SU-DHL-6 (cell line): ENCODE results near the gene TREML2.

Experiments used
- H2AFZ ChIP-seq: fragments of 200-600 bp; sonication (generic); 2 replicates; pipeline ENCODE4 v1.6.1; 2014; ENCODE audit warnings: low read depth, mild to moderate bottlenecking, moderate library complexity, mixed read lengths, antibody characterized with exemption, low read length; ENCODE audit not compliant: severe bottlenecking
- H3F3A ChIP-seq: fragments of 200-600 bp; shearing (Covaris generic); 2 replicates; pipeline ENCODE4 v1.6.0; 2016; ENCODE audit warnings: antibody characterized with exemption, mild to moderate bottlenecking; ENCODE audit not compliant: insufficient read depth
- H3K27ac ChIP-seq: fragments of 200-600 bp; sonication (generic); 2 replicates; pipeline ENCODE4 v1.5.1; 2016; ENCODE audit warnings: low read depth, mild to moderate bottlenecking, low read length, moderate library complexity, mixed read lengths
- H3K27me3 ChIP-seq: fragments of 200-600 bp; sonication (generic), shearing (Covaris generic); 2 replicates; pipeline ENCODE4 v1.6.0; 2014; ENCODE audit warnings: mild to moderate bottlenecking, low read length
- H3K36me3 ChIP-seq: fragments of 200-600 bp; sonication (generic); 2 replicates; pipeline ENCODE4 v1.6.1; 2014; ENCODE audit warnings: mild to moderate bottlenecking, low read length, mixed read lengths
- H3K4me2 ChIP-seq: fragments of 300-600, 200-600 bp; shearing (Covaris generic), sonication (generic); 2 replicates; pipeline ENCODE4 v1.6.0; 2014; ENCODE audit warnings: low read length, low read depth, mild to moderate bottlenecking; ENCODE audit not compliant: poor library complexity, severe bottlenecking
- H3K4me3 ChIP-seq: fragments of 200-600 bp; sonication (generic); 2 replicates; pipeline ENCODE4 v1.5.1; 2014; ENCODE audit warnings: antibody characterized with exemption, low read length, mild to moderate bottlenecking, mixed read lengths; ENCODE audit not compliant: insufficient read depth, poor library complexity, severe bottlenecking
- H3K79me2 ChIP-seq: fragments of 200-600 bp; sonication (generic); 2 replicates; pipeline ENCODE4 v1.6.1; 2014; ENCODE audit warnings: mild to moderate bottlenecking, low read length, moderate library complexity; ENCODE audit not compliant: insufficient read depth
- H3K9ac ChIP-seq: fragments of 200-600 bp; sonication (generic); 2 replicates; pipeline ENCODE4 v1.7.0; 2014; ENCODE audit warnings: mild to moderate bottlenecking, low read length
- H3K9me2 ChIP-seq: fragments of 200-600 bp; sonication (generic); replicated peaks from 2 replicates; pipeline ENCODE4 v1.6.1; 2014; ENCODE audit warnings: low read length; ENCODE audit not compliant: insufficient read depth
- H3K9me3 ChIP-seq: fragments of 200-600 bp; sonication (generic); 2 replicates; pipeline ENCODE4 v1.6.1; 2014; ENCODE audit warnings: low read length, mixed read lengths; ENCODE audit not compliant: insufficient read depth
- H4K20me1 ChIP-seq: fragments of 200-600 bp; sonication (generic); 2 replicates; pipeline ENCODE4 v1.6.1; 2014; ENCODE audit warnings: low read depth, mild to moderate bottlenecking, antibody characterized with exemption, low read length, moderate library complexity, mixed read lengths
- EZH2phosphoT487 ChIP-seq: fragments of 200-600 bp; sonication (generic), shearing (Covaris generic); conservative IDR thresholded peaks from 2 replicates; pipeline ENCODE4 v1.6.1; 2018; ENCODE audit warnings: mild to moderate bottlenecking, antibody characterized with exemption, low read length, moderate library complexity, mixed read lengths
- TF ChIP-seq, protein P1 (sequence below): fragments of 200-600 bp; sonication (generic); IDR thresholded peaks from one replicate; pipeline ENCODE4 v1.5.1; 2017; ENCODE audit warnings: antibody characterized with exemption, mild to moderate bottlenecking, low read length, moderate library complexity; ENCODE audit not compliant: insufficient read depth, poor library complexity, severe bottlenecking

The TREML2 gene

DNA sequence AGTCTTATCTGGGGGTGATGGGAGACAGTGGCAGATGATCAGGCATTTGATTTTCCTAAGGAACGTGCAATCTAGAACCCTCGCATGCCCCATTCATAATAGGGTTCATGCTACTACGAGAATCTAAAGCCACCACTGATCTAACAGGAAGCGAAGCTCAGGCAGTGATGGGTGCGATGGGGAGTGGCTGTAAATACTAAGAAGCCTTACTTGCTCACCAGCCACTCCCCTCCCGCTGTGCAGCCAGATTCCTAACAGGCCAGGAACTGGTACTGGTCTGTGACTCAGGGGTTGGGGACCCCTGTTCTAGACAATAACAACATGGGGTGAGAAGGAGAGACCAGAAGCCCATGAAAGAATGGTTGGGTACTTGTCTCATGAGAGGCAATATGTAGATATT, 31.7 kb upstream of the TREML2 start:
- H3K9ac ChIP-seq: no peak overlapping the region
- TF ChIP-seq, protein P1, sequence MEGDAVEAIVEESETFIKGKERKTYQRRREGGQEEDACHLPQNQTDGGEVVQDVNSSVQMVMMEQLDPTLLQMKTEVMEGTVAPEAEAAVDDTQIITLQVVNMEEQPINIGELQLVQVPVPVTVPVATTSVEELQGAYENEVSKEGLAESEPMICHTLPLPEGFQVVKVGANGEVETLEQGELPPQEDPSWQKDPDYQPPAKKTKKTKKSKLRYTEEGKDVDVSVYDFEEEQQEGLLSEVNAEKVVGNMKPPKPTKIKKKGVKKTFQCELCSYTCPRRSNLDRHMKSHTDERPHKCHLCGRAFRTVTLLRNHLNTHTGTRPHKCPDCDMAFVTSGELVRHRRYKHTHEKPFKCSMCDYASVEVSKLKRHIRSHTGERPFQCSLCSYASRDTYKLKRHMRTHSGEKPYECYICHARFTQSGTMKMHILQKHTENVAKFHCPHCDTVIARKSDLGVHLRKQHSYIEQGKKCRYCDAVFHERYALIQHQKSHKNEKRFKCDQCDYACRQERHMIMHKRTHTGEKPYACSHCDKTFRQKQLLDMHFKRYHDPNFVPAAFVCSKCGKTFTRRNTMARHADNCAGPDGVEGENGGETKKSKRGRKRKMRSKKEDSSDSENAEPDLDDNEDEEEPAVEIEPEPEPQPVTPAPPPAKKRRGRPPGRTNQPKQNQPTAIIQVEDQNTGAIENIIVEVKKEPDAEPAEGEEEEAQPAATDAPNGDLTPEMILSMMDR: no peak
- TF ChIP-seq EZH2phosphoT487: no peak

DNA sequence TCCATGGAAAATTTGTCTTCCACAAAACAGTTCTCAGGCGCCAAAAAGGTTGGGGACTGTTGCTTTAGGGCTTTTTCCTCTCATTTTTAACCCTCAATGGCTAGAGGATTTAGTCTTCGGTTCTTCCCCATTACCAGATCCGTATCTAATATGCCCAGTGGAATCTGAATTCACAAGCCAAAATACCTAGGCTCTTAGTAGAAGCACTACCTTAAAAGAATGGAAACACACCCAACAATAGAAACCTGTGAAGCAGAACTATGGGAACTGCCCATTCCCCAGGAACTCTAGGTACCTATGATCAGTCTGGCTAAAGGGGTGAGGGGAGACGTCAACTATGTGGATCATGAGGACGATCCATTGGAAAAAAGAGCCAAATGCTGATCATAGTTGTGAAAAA, 30.3 kb upstream of the TREML2 start:
- no peaks in the 10 kb centered on the region for H3K27me3 ChIP-seq
- H3K9me3 ChIP-seq: no peaks in the 10 kb centered on the region
- H3K79me2 ChIP-seq: no peaks in the 10 kb centered on the region
- H3K36me3 ChIP-seq: no peaks in the 10 kb centered on the region
- H3K4me3 ChIP-seq: no peak overlapping the region
- no peak for TF ChIP-seq EZH2phosphoT487
- TF ChIP-seq, protein P1: no peak
- H3F3A ChIP-seq: no peaks in the 10 kb centered on the region
- H2AFZ ChIP-seq: no peak overlapping the region
- no peak overlapping the region for H3K4me2 ChIP-seq
- H3K9ac ChIP-seq: no peak overlapping the region
- H3K9me2 ChIP-seq: no peaks in the 10 kb centered on the region
- H3K27ac ChIP-seq: no peak overlapping the region
- H4K20me1 ChIP-seq: no peaks in the 10 kb centered on the region

More for the DNA sequence above, 31.7 kb upstream of the TREML2 start:
- H3K27me3 ChIP-seq: no peaks in the 10 kb centered on the region
- no peaks in the 10 kb centered on the region for H3F3A ChIP-seq
- no peaks in the 10 kb centered on the region for H3K79me2 ChIP-seq
- no peak overlapping the region for H2AFZ ChIP-seq
- H3K36me3 ChIP-seq: no peaks in the 10 kb centered on the region
- no peak overlapping the region for H3K27ac ChIP-seq
- no peaks in the 10 kb centered on the region for H4K20me1 ChIP-seq
- no peaks in the 10 kb centered on the region for H3K9me3 ChIP-seq
- no peak overlapping the region for H3K4me3 ChIP-seq
- no peak overlapping the region for H3K4me2 ChIP-seq
- no peaks in the 10 kb centered on the region for H3K9me2 ChIP-seq

DNA sequence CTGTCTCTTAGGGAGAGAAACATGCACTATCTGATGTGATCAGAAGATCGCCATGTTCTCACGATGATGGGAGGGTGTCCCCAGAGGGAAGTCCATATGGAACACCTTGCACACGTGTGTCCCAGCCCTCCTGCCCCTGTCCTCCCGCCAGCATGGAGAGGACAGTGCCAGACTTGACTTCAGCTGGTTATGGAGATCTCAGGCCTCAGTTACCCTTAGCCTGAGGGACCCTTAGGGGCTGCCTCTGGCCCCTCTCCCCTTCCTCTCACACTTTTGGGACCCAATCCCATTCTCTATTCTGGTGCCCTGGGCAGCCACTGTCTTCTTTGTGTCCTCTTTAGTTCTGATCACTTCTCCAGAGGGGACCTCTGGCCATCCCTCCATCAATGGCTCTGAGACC, 28.8 kb upstream of the TREML2 start:
- Histone ChIP-seq H2AFZ (no peak overlapping the region), H3K27ac (no peak overlapping the region), H3K4me3 (no peak overlapping the region), H3K9ac (no peak overlapping the region), H3K4me2 (no peak overlapping the region), H3F3A (no peaks in the 10 kb centered on the region), H3K9me3 (no peaks in the 10 kb centered on the region), H3K79me2 (no peaks in the 10 kb centered on the region), H3K9me2 (no peaks in the 10 kb centered on the region), H3K27me3 (no peaks in the 10 kb centered on the region), H4K20me1 (no peaks in the 10 kb centered on the region), H3K36me3 (no peaks in the 10 kb centered on the region)
- no peak for TF ChIP-seq EZH2phosphoT487
- TF ChIP-seq, protein P1: no peak

DNA sequence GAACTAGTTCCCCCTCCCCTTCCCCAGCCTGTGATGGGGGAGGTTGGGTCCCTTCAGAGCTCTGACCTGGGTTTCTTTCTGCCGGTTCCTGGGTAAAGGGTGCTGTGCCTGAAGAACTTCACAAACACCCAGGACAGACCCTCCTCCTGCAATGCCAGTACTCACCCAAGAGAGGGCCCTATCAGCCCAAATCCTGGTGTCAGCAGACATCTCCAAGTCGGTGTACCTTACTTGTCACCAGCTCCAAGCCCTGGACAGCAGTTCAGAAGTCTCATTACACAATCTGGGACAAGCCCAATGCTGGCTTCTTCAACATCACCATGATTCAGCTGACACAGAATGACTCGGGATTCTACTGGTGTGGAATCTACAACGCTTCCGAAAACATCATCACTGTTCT, 27.7 kb upstream of the TREML2 start:
- H3K4me2 ChIP-seq: no peak overlapping the region
- H3K9me3 ChIP-seq: no peaks in the 10 kb centered on the region

More for the DNA sequence above, 27.7 kb upstream of the TREML2 start:
- Histone ChIP-seq H3K79me2 (no peaks in the 10 kb centered on the region), H2AFZ (no peak overlapping the region), H4K20me1 (no peaks in the 10 kb centered on the region), H3K36me3 (no peaks in the 10 kb centered on the region), H3K9ac (no peak overlapping the region), H3K27ac (no peak overlapping the region), H3K27me3 (no peaks in the 10 kb centered on the region), H3K9me2 (no peaks in the 10 kb centered on the region), H3K4me3 (no peak overlapping the region), H3F3A (no peaks in the 10 kb centered on the region)
- TF ChIP-seq, protein P1: no peak
- TF ChIP-seq EZH2phosphoT487: no peak
